ENCODE results near the gene NDC1.

NDC1 gene

DNA sequence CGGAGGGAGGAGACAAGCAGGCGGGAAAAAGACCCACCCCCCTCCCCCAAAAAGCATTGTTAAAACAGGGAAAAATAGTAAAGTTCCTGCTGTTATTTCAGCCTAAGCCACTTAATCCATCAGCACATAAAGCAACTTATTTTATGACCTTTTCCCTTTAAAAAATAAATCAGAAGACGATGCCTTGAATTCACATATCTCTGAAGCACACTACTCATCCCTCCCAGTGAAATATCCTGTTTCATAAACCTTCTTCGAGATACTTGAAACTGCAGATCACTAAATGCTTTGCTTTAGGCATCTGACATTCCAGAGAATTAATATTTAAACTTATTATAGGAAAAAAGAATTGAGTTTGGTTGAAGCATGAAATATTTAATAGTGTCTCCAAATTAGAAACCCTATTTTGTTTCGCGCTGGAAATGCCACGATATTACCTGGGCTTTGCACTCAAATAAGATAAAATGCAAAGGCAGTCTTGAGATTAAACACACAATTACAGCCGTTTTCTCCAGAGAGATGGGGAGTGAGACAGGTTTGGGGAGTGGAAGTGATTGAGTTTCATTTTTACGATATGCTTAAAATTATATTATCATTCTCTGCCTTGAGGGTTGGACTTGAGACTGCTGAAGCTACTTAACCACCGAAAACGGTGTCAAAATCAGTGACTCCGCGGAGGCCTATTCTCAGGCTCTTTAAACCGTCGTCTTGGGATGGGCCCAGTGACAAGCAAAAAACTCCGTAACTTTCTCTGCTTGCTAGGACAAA lies 108.5 kb downstream of the NDC1 start:
- FAIRE-seq: no peak

DNA sequence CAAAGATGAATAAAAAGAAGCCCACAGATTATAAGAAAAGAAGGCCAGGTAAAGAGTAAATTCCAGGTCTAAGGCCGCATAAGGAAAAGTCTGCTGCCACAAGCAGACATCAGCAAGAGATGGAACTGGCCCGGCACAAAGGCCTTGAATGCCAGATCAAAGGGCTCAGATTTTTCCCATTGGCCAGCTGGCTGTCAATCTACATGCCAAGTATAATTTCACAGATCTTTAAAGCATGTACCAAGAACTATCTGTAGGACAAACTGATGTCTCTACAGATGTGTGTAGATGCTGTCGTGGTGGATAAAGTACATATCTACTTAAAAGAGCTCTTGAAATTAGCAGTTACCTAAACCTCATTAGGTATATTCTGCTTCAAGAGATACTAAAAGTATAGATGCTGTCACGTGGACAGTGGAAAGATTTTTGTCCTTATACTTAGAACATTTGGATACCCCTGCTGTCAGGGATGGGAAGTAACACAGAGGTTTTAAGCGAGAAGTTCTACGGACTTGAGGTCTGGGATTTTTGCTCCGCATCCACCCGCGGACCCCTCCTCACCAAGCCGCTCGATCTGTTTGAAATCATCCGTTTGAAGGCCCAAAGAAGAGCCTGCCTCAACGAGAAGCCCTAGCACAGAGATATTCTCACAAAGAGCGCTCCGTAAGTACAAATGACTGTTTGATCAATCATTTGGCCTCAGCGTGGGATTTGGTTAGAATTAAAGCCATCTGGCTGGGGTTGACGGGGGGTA lies 109.2 kb downstream of the NDC1 start:
- FAIRE-seq: no peak

DNA sequence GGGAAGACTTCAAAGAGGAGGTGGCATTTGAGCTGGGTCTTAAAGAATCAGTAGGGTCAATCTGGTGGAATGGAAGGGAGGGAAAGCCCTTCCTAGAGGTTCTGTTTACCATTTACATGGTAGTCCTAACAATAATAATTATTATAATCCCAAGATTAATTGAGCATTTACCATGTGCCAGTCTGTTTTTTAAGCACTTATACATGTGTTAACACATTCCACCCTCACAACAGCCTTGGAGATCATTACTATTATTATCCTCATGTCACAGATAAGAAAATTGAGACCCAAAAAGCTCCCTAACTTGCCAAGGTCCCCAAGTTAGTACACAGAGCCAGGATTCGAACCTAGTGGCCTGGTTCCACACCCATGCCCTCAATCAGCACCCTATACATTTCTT lies 109.9 kb downstream of the NDC1 start:
- FAIRE-seq: no peak

DNA sequence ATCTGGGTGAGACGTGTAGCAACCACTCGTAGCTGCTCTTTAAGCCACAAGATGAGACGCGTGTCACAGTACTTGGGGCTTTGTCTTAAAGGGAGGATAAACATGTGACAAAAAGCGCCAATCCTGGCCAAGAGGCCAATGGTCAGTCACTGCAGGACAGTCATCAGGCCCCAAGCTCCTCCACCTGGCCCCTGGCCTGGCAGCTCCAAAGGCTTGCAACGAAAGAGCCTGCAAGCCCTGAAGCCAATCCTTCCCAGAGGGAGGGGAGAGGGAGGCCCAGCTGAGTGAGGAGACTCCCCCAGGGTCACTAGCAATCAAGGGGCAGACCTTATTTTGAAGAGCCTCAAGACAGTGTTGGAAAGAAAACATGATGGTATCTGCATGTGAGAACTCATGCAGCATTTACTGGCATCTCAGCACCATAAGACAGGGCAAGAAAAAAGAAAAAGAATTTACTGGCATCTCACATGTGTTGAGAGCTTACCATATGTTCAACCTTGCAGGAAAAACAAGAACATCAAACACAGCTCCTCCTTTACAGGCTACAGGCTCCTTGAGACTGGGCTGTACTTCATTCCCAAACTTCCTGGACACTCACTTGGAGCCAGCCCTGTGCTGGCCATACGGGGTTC lies 110.5 kb downstream of the NDC1 start:
- FAIRE-seq: no peak

DNA sequence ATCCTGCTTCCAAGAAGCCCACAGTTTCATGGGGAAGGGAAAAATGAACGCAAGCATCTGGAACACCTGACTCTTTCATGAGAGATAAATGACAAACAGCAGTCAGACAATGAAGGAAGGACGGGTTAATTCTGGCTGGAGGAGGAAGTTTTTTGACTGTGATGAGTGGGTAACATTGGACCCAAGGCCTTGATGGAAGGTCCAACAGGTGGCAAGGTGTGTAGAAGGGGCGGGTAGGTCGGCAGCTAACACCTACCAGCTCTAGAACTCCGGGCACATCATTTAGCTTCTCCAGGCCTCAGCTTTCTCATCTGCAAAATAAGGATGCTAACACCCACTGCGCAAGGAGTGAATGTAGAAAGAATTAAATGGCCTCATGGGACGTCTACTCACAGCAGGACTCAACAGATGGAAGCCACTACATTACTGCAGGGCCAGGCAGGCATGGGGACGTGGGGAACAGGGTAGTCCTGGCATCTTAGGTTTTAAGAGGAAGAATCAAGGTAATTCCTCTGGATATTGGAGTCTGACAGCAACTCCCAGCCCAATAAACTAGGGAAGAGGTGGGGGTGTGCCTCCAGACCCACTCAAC lies 112.0 kb downstream of the NDC1 start:
- no peak for FAIRE-seq

DNA sequence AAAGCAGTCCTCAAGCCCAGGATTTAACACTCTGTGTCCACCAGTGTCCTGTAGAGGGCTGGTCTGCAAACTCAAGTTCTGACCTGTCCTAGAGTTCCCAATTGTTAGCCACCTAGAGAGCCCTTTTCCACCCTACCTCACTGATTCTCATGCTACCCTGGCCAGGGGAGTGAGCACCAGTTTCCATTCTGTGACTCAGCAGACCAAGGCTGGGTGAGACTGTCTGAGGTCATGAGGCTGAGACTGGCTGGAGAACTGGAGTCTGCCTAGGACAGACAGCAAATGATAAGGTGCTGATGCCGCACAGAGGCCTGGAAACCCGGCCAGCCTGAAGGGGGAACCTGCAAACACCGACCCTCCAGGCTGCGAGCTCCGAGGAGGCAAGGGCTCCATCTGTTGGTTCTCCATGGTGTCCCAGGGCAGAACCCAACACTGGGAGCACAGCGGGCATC lies 112.8 kb downstream of the NDC1 start:
- FAIRE-seq: no peak

DNA sequence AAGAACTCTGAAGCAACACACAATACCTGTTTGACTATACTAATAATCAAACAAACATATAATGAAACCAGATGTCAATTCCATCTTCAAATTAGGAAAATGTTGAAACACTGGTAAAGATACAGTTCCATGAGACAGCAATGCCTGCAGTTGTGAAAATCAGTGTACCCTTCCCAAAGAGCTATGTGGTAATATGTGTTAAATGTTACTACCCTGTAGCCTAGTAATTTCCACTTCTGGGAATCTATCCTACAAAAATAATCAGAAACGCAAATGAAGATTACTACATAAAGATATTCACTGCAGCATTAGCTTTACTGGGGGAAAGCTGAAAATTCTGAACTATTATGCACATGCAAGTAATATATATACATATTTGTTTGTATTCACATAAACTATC lies 116.1 kb downstream of the NDC1 start:
- FAIRE-seq: no peak

DNA sequence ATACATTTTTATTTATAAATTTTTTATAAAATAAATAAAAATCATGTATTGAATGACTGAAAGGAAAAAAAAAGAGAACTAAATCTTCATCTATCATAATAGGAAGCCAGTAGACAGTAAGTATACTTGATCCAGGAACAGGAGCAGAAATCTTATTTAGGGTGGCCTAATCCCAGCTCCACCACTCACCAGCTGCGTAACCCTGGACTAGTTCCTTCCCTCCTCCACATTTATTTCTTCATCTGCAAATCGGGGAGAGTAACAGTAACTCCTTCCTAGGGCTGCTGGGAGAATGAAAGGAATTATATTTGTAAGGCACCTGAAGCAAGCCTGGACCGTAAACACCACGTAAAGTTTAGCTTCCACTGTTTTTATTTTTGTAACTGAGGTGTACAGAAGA lies 117.0 kb downstream of the NDC1 start:
- FAIRE-seq: peak; percentile 58

DNA sequence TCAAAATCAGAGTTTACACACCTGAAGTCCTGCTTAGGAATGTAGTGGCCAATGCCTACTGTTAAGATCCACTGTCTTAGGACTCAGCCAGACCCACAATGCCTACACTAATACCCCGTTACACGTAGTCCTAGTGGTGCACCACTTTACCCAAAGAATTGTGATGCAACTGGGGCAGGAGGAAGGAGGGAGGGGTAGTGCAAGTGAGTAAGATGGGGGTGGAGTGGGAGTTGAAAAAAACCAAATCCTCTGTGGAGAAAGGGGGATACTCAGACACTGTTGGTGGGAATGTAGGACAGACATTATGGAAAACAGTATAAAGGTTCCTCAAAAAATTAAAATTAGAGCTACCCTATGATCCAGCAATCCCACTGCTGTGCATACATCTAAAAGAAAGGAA lies 118.6 kb downstream of the NDC1 start:
- no peak for FAIRE-seq

DNA sequence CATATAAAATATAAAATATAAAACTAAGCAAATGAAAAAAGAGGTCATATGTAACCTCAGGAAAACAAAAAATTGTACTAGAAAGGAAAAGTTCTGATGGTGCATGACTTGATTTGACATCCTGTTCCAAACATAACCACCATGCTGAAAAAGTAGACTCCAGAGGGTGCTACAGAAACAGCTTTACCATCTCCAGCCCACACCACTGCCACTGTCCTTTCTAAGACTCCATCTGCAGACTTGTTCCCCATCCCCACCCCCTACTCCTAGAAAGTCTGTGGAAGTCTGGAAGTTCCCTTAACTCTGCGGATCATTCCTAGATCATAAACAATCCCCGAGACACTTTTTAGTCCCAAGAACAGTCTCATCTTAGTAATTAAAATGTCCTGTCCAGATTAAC lies 119.7 kb downstream of the NDC1 start:
- FAIRE-seq: no peak

DNA sequence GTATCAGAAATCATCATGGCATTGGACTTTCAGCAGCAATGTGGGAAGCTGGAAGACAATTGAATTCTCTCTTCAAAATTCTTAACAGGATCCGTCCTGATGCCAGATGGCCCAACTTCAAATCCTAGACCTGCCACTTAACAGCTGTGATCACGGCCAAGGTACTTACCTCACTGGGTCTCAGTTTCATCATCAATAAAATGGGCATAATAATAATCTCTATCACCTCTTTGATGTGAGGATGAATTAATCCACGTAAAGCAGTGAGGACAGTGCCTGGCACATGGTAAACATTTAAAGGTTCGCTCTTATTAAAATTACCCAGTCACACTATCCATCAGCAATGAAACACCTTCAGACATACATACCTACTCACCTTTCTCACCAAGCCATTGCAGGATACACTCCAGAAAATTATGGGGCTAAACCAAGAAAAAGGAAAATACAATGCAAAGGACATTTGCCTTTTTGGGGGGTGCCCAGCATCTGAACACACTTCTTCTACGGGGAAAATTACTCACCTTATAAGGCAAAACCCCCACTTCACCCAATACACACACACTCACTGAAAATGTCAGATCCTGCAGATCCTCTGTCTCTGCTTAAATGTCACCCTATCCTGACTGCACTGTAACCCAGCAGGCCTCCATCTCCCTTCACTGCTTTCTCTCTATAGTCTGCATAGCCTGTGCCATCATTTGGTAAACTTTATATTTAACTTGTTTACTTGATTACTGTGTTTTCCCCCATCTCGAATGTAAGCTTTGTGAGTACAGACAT lies 120.9 kb downstream of the NDC1 start:
- no peak for FAIRE-seq

DNA sequence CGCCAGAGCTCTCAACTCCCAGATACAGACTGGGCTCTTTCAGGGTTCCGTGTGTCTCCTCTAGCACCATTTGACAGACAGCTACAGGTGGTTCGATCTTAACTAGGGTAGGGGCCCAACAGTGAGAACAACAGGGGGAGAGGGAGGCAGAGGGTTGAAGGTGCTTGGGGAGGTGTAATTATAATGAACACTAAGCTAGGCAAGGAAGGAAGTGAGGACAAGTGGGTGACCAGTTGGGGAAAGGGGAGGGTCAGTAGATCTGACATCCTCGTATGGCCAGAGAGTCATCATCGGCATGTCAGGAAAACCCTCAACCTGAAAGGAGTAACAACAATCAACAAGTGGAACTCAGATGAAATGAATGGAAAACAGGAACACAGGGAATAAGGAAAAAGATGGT lies 121.9 kb downstream of the NDC1 start:
- FAIRE-seq: no peak

DNA sequence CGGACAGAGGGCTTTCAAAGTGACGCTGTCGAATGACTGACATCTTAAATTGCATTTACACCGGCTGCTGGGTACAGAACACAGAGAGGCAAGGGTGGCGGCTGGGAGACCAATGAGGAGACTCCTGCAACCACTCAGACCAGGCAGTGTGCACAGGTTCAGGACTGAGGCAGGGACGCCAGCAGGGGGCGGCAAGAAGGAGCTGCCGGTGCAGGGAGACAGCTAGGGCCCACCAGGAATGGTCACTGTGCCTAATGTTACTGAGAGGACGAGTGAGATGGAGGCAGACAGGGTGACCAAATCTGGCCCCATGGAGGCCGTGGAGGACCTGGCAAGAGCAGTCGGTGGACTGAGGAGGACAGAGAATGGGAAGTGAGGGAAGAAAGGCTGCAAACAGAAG lies 122.6 kb downstream of the NDC1 start:
- FAIRE-seq: no peak
